Gastrocnemius medialis (tissue), 4 donors: ENCODE data around the gene UBA3. TPM values are rescaled to one million over a fixed set of nuclear protein-coding genes. Genes with fewer than 3 reads are reported as not detected.

Experiments used
- ATAC-seq, 2 donors: fragments of 150-250 bp; one replicate each; pipeline ENCODE4 v1.9.1; 2016
- DNase-seq, 2 donors: peaks; one replicate each; pipeline ENCODE4 v3.0.0-alpha.2; 2019
- H3K27ac ChIP-seq, 4 donors: fragments of 200-600 bp; sonication (generic); 1 replicate in 1 of 4; 2 replicates in 3 of 4; pipeline ENCODE4 v1.5.1; 2016 to 2018; ENCODE audit warnings: mild to moderate bottlenecking in 2 of 4, moderate library complexity in 1 of 4
- H3K27me3 ChIP-seq, 3 donors: fragments of 200-600 bp; sonication (generic) in 2 of 3; 1 replicate in 1 of 3; 2 replicates in 2 of 3; pipeline versions ENCODE4 v1.5.1 to v1.6.0; 2016 to 2019; ENCODE audit warnings: mild to moderate bottlenecking in 1 of 3, moderate library complexity in 1 of 3
- H3K36me3 ChIP-seq, 2 donors: fragments of 200-600 bp; sonication (generic) in 1 of 2; one replicate each; pipeline ENCODE4 v1.5.1; 2017 to 2018
- H3K4me1 ChIP-seq, 2 donors: fragments of 200-600 bp; sonication (generic) in 1 of 2; one replicate each; pipeline ENCODE4 v1.5.1; 2016 to 2017; ENCODE audit warnings: mild to moderate bottlenecking in 2 of 2
- H3K4me3 ChIP-seq, 4 donors: fragments of 200-600 bp; sonication (generic) in 3 of 4; 1 replicate in 1 of 4; 2 replicates in 3 of 4; pipeline ENCODE4 v1.5.1; 2016 to 2019; ENCODE audit warnings: mild to moderate bottlenecking in 2 of 4
- H3K9me3 ChIP-seq, 3 donors: fragments of 200-600 bp; sonication (generic) in 2 of 3; 1 replicate in 1 of 3; 2 replicates in 2 of 3; pipeline ENCODE4 v1.5.1; 2016 to 2019
- CTCF ChIP-seq, 5 experiments: fragments of 450-650 bp in 3 of 5; fragments of 200-600 bp in 2 of 5; sonication (generic) in 2 of 5; IDR thresholded peaks in 4 of 5; conservative IDR thresholded peaks in 1 of 5; 1 replicate in 4 of 5; 2 replicates in 1 of 5; pipeline ENCODE4 v1.5.1; 2016 to 2019; ENCODE audit warnings: antibody characterized with exemption in 5 of 5, mild to moderate bottlenecking in 3 of 5, moderate library complexity in 3 of 5
- POLR2A ChIP-seq, 2 donors: fragments of 450-650 bp; IDR thresholded peaks; one replicate each; pipeline ENCODE4 v1.6.1; 2017; ENCODE audit warnings: antibody characterized with exemption in 2 of 2, mild to moderate bottlenecking in 2 of 2, moderate library complexity in 2 of 2
- in situ Hi-C, 4 donors: fragments of 200-750 bp; cut with MboI; loops; one replicate each; pipeline versions ENCODE4 v1.15.0 to v1.8.0; 2017; ENCODE audit warnings: low sequenced_read_pairs in 4 of 4
- intact Hi-C: fragments of 100-400 bp; cut with DNase I; formaldehyde crosslinking; loops from one replicate; pipeline ENCODE4 v1.15.1; 2023; ENCODE audit warnings: low total_unique reads
- total RNA-seq, 4 donors: library from RNA; depleted of rRNA; stranded (reverse); fragments of >200 nt; gene quantifications; one replicate each; pipeline versions ENCODE4 v1.1.0 to v1.2.3, GENCODE V29; 2016

Gene UBA3
- total RNA-seq, 4 donors from 2014 or later: 29.3 to 42.2 (median 36.0) TPM

- H3K9me3 ChIP-seq: no peaks in the 10 kb centered on the region
- H3K27ac ChIP-seq: peak overlapping the region; percentile 95 to 97 (median 96)
- ATAC-seq (no peak), DNase-seq (no peak)
- intact Hi-C loops: no loop called here
- no peak for TF ChIP-seq CTCF (IDR thresholded peaks at IDR 0.05 in 4 of 5, conservative IDR thresholded peaks at IDR 0.05 in 1 of 5)
- TF ChIP-seq POLR2A (IDR thresholded peaks at IDR 0.05): no peak
- peaks cover 0 to 10% of the 10 kb centered on the region in 2 donors for H3K36me3 ChIP-seq
- peaks cover 61 to 79% of the 10 kb centered on the region in 2 donors for H3K4me1 ChIP-seq
- no peak overlapping the region for H3K4me3 ChIP-seq
- no peaks in the 10 kb centered on the region for H3K27me3 ChIP-seq
- in situ Hi-C loops: no loop called here
Observed at GRCh38 chr3:69110941-69111546, 30.9 kb upstream of the UBA3 start.

GRCh38 chr3:69108811-69109210 is 28.6 kb upstream of the UBA3 start:
- Histone ChIP-seq H3K27ac (peak overlapping the region; percentile 95 to 97 (median 96)), H3K9me3 (no peaks in the 10 kb centered on the region), H3K4me3 (no peak overlapping the region), H3K4me1 (peaks cover 61 to 73% of the 10 kb centered on the region in 2 donors), H3K27me3 (no peaks in the 10 kb centered on the region), H3K36me3 (peaks cover 0 to 25% of the 10 kb centered on the region in 2 donors)
- ATAC-seq: peak; percentile 56 to 57
- intact Hi-C loops: no loop called here
- in situ Hi-C loops: no loop called here
- TF ChIP-seq POLR2A (IDR thresholded peaks at IDR 0.05) (no peak), CTCF (IDR thresholded peaks at IDR 0.05 in 4 of 5, conservative IDR thresholded peaks at IDR 0.05 in 1 of 5) (no peak)
- DNase-seq: no peak

- peak overlapping the region; percentile 95 to 97 (median 96) for H3K27ac ChIP-seq
- ATAC-seq (no peak), DNase-seq (no peak)
- no peaks in the 10 kb centered on the region for H3K27me3 ChIP-seq
- intact Hi-C loops (no loop called here), in situ Hi-C loops (no loop called here)
- H3K36me3 ChIP-seq: peaks cover 0 to 27% of the 10 kb centered on the region in 2 donors
- no peak overlapping the region for H3K4me3 ChIP-seq
- H3K4me1 ChIP-seq: peaks cover 61 to 71% of the 10 kb centered on the region in 2 donors
- H3K9me3 ChIP-seq: no peaks in the 10 kb centered on the region
- TF ChIP-seq CTCF (IDR thresholded peaks at IDR 0.05 in 4 of 5, conservative IDR thresholded peaks at IDR 0.05 in 1 of 5): no peak
- TF ChIP-seq POLR2A (IDR thresholded peaks at IDR 0.05): no peak
Observed at GRCh38 chr3:69107841-69108240, 27.7 kb upstream of the UBA3 start.

GRCh38 chr3:69105320-69105719 is 25.2 kb upstream of the UBA3 start:
- in situ Hi-C loops (no loop called here), intact Hi-C loops (no loop called here)
- ATAC-seq (no peak), DNase-seq (no peak)
- H3K4me1 ChIP-seq: peaks cover 55 to 63% of the 10 kb centered on the region in 2 donors
- TF ChIP-seq CTCF (IDR thresholded peaks at IDR 0.05 in 4 of 5, conservative IDR thresholded peaks at IDR 0.05 in 1 of 5) (no peak), POLR2A (IDR thresholded peaks at IDR 0.05) (no peak)
- H3K36me3 ChIP-seq: peaks cover 0 to 27% of the 10 kb centered on the region in 2 donors
- no peak overlapping the region for H3K4me3 ChIP-seq
- no peaks in the 10 kb centered on the region for H3K9me3 ChIP-seq
- H3K27ac ChIP-seq: peak overlapping the region; percentile 95 to 97 (median 96)
- H3K27me3 ChIP-seq: no peaks in the 10 kb centered on the region
